Non-pigmented ciliary epithelial cell (primary cell): ENCODE results near the gene SOS2.

Experiments used
- DNase-seq: peaks from one replicate; pipeline ENCODE4 v3.0.0-alpha.2; 2010; ENCODE audit warnings: low read depth

The SOS2 gene

GRCh38 chr14:50116181-50116956 is 115.0 kb downstream of the SOS2 start, which contains the start of gene VCPKMT:
TSS of gene VCPKMT (minus strand) at chr14:50116572. CDS start at chr14:50116552, 20 bp downstream.
- DNase-seq, result peak; percentile 62

GRCh38 chr14:50113381-50114035 is 117.9 kb downstream of the SOS2 start:
- no peak for DNase-seq

- DNase-seq, result no peak
These were observed 120.9 kb downstream of the SOS2 start for GRCh38 chr14:50110323-50111037.

DNA sequence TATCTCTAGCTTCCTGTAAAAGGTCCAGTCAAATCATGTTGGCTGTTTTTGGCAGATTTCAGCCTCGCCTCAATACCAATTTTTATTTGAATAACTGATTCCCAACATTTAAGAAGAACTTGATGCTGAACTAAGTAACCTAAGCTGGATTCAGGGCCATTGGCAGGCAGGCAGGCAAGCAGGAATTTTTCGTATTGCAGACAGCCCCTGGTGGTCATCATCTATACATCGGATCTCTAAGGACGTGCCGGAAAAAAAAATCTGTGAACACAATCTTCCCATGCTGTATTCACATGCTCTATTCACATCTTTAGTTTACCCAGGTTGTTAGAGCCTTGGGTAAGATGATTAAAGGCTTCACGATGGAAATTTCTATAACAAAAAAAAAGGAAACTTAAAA is 122.0 kb downstream of the SOS2 start:
- no peak for DNase-seq

DNA sequence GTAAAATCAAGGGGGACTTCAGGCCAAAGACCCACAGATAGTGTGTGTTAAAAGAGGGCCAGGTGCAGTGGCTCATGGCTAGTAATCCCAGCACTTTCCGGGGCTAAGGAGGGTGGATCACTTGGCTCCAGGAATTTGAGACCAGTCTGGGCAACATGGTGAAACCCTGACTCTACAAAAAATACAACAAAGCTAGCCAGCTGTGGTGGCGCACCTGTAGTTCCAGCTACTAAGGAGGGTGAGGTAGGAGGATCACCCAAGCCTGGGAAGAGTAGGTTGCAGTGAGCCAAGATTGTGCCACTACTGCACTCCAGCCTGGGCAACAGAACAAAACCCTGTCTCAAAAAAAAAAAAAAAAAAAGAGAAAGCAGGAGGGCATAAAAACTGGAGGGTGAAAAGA is 123.5 kb downstream of the SOS2 start:
- no peak for DNase-seq

DNA sequence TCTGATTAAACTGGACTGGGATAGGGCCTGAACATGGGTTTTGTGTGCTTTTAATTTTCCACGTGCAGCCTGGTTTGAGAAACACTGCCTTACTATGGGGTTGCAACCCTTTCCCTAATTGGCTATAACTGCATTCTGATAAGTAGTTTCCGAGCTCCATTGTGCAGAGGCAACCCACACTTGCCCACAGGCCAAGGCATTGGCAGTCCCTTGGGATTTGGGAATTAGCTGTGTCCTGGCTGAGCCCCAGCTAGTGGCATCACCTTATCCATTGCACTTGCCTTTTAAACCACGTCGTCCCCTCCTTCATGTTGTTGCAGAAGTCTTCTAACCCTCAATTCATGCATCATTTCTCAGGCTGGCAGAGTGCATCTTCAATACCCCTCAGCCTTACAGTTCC is 125.2 kb downstream of the SOS2 start:
- no peak for DNase-seq

DNA sequence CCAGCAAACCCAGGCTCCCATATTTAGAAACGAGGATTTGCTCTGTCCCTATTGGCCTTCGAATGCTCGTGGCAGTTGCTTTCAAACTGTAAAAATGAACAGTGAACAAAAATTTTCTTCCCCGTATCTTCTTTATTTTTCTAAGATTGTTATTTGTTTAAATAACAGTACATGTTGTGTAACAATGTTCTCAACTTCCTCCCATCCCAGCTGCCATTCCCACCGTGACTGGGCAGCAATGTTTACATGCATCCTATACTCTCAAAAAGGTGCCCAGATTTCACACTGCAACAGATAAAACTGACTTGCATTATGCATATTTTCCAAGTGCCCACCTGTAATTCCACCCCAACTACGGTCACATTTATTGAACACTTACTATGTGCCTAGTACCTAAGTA is 127.8 kb downstream of the SOS2 start:
- no peak for DNase-seq

DNA sequence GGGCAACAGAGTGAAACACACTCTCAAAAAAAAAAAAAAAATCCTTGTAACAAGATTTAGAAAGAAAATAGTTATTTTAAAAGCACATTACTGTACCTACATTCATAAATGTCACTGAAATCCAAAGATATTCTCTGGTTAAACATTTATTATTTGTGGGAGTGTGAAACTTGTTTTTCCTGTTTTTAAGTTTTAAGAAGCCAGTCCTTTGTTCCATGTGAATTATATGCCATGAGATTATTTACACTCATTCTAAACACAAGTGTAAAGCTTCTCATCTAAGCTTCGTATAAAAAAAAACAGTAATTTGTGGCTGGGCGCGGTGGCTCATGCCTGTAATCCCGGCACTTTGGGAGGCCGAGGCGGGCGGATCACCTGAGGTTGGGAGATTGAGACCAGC is 130.0 kb downstream of the SOS2 start:
- DNase-seq, result no peak

DNA sequence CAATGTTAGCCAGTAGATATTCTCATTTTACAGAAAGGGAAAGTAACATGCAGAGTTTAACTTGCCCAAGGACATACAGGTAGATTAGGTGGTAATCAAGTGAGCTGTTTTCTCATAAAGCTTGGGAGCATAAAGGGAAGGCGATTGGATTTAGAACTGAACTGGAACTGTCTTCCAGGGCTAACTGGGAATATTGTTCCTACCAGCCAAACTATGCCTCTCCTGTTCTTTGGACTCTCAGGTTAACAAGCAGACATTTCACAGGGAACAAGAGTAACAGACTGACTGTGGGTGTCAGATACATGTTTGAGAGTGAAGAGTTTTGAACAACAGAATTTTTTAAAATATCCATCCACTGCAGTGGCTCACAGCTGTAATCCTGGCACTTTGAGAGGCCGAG is 130.6 kb downstream of the SOS2 start:
- no peak for DNase-seq

- DNase-seq, result no peak
These were observed 132.0 kb downstream of the SOS2 start for GRCh38 chr14:50099335-50099734.

DNA sequence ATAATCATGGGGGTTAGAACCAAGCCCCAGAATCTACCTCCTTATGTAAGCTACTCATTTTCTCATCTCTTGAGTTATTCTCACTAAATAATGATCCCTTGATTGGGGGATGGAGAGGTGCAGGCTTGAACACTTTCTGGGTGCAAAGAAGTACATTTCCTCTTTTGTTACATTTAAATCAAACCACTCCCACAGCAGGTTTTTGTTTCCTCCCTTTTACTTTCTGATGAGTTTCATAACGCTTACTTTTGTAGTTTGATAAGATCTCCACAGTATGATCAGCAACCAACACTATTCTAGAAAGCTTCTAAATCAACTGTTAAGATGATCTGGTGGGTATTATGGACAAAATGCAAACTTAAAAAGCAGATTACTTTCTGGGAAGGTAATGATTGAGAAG is 135.5 kb downstream of the SOS2 start:
- DNase-seq, result no peak

GRCh38 chr14:50094056-50094755 is 137.2 kb downstream of the SOS2 start:
- no peak for DNase-seq

DNA sequence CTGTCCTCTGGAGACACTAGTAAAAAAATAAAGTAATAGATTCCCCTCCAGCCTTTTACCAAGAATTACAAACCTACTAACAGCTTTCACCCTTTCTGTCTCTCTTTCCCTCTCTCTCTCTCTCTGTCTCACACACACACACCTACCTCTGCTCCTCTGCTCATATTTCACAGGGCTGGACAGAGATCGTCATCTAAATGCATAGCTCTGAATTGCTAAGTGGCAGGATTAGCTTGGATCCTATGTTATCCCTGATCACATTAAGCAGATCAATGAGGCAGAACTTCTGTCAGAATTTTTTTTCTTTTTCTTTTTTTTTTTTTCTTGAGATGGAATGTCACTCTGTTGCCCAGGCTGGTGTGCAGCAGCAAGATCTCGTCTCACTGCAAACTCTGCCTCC is 137.9 kb downstream of the SOS2 start:
- no peak for DNase-seq

- no peak for DNase-seq
These were observed 139.3 kb downstream of the SOS2 start for GRCh38 chr14:50092006-50092555.

GRCh38 chr14:50091240-50091913 is 140.0 kb downstream of the SOS2 start:
- no peak for DNase-seq

DNA sequence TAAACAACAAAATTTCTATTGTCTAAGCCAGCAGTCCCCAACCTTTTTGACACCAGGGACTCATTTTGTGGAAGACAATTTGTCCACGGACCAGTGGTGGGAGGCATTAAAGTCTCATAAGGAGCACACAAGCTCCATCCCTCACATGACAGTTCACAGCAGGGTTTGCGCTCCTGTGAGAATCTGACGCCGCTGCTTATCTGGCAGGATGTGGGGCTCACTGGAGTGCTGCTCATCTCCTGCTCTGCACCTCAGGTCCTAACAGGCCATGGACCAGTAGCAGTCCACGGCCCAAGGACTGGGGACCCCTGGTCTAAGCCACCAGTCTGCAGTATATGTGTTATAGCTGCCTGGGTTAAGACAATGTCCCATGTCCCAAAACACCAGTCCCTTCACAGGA is 142.2 kb downstream of the SOS2 start:
- no peak for DNase-seq

DNA sequence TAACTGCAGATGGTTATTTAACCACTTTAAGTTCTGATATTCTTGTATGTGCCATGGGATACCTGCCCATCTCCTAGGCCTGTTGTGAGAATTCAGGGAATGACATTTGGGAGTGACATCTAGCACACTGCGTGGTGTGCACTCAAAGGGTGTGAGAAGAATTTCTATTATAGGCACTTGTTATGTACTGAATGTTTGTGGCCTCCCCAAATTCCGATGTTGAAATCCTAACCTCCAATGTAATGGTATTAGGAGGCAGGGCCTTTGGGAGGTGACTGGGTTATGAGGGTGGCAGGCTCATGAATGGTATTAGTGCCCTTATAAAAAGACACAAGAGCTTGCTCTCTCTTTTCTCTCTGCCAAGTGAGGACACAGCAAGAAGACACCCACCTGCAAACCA is 142.6 kb downstream of the SOS2 start:
- DNase-seq, result no peak

DNA sequence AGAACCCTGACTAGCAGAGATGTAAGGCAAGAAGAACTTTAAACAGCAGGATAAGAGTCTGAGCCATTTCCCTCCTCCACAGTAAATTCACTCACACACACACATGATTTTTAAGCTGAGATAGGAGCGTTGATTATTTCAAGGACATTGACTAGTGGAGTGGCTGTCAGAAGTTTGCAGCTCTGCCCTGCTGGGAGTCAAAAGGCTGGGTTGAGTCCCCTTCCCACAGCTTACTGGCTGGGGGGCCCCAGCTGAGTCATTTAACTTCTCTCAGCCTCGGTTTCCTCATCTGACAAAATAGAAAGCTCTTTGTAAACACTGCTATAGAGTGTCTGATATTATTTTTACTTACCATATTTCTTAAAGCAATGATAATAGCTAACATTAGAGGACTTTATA is 143.3 kb downstream of the SOS2 start:
- DNase-seq, result no peak

DNA sequence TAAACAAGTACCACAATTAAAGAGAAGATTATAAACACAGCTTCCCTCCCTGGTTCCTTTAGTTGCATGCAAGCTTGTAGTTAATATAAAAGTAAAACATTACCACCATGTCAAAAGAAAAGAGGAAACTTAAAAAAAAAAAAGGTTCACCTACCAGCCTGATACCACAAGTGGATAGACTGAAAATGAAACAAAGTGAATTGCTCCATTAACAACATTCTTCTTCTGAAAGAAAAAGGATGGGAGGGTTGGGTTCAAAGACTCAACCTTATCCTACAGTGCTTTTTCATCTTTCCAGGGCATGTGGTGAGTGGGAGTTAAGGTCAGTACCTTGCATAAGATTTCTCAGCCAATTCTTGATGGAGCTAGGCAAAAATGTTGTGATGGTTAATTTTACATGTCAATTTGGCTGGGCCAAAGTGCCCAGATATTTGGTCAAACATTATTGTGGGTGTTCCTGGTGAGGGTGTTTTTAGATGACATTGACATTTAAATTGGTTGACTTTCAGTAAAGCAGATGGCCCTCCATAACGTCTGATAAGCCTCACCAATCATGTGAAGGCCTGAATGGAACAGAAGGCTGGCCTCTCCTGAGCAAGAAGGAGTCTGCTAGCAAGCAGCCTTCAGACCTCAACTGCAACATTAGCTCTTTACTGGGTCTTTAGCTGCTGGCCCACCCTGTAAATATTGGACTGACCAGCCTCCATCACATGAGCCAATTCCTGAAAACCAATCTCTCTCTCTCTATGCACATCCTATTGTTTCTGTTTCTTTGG is 143.8 kb downstream of the SOS2 start:
- no peak for DNase-seq

DNA sequence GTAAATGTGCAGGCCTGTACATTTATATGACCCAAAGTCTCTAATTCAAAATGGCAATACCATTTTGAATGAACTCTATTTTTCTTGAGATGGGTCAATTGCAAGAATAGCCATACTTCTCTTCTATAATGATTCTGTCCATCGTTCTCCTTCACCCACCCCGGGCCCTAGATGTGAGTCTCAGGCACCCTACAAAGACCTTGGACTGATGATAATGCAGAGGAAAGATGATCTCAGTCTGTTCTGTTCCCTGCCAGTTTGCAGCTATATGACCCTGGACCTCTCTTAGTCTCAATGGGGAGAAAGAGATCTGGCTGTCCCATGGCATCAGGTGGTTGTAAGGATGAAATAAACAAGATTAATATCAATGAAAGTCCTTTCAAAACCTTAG is 145.1 kb downstream of the SOS2 start:
- DNase-seq, result no peak
